HEK293 (cell line): Measurements from ENCODE around the gene GSTT2B.

Experiments used
- CTCF ChIA-PET: fragments of 350-600 bp; formaldehyde crosslinking; extraction: SDS; loops from one replicate; lab custom pipeline; 2021; ENCODE audit warnings: antibody characterized with exemption; lab: Yijun Ruan, JAX
- POLR2A ChIA-PET: fragments of 300-600 bp; formaldehyde crosslinking; extraction: SDS; loops from one replicate; lab custom pipeline; 2020; ENCODE audit warnings: antibody characterized with exemption, inconsistent platforms; lab: Yijun Ruan, JAX
- H3K27ac ChIP-seq: fragments of 200-500 bp; sonication (Bioruptor generic); 2 replicates; pipeline ENCODE4 v1.5.1; 2014; ENCODE audit warnings: low read depth, low read length, control low read depth, inconsistent platforms; ENCODE audit errors: extremely low read depth
- H3K36me3 ChIP-seq, 2 experiments: fragments of 200-500 bp in 1 of 2; sonication (Bioruptor generic) in 1 of 2; 1 replicate in 1 of 2; 2 replicates in 1 of 2; pipeline ENCODE4 v1.5.1; 2014 to 2017; ENCODE audit warnings: inconsistent platforms in 2 of 2, low read length in 2 of 2; ENCODE audit not compliant: control insufficient read depth in 2 of 2, insufficient read depth in 1 of 2
- H3K4me1 ChIP-seq: fragments of 200-500 bp; sonication (Bioruptor generic); 2 replicates; pipeline ENCODE4 v1.5.1; 2014; ENCODE audit warnings: mild to moderate bottlenecking, low read length, inconsistent platforms; ENCODE audit not compliant: control insufficient read depth, insufficient read depth
- H3K4me3 ChIP-seq: 2 replicates; pipeline ENCODE4 v1.5.1; 2011; ENCODE audit warnings: low read depth, mild to moderate bottlenecking, control low read depth, low read length, moderate library complexity
- H3K9me3 ChIP-seq: fragments of 200-500 bp; sonication (Bioruptor generic); 2 replicates; pipeline ENCODE4 v1.5.1; 2014; ENCODE audit warnings: low read depth, low read length, inconsistent platforms; ENCODE audit not compliant: control insufficient read depth, insufficient read depth
- PRDM6 ChIP-seq: fragments of 450-650 bp; formaldehyde crosslinking; IDR thresholded peaks from 2 replicates; pipeline ENCODE4 v1.5.1; 2017; ENCODE audit warnings: missing biosample characterization, missing genetic modification characterization
- REST ChIP-seq: fragments of 450-650 bp; formaldehyde crosslinking; IDR thresholded peaks from 2 replicates; pipeline ENCODE4 v1.5.1; 2016; ENCODE audit warnings: missing biosample characterization, missing genetic modification characterization
- YY2 ChIP-seq: fragments of 450-650 bp; formaldehyde crosslinking; IDR thresholded peaks from 2 replicates; pipeline ENCODE4 v1.5.1; 2016; ENCODE audit warnings: missing biosample characterization, missing genetic modification characterization
- ZBTB26 ChIP-seq: fragments of 450-650 bp; formaldehyde crosslinking; optimal IDR thresholded peaks from 2 replicates; pipeline ENCODE3; 2016; ENCODE audit warnings: missing biosample characterization, mild to moderate bottlenecking, missing genetic modification characterization
- ZNF132 ChIP-seq: fragments of 450-650 bp; formaldehyde crosslinking; IDR thresholded peaks from 2 replicates; pipeline ENCODE4 v1.5.1; 2017; ENCODE audit warnings: missing biosample characterization, missing genetic modification characterization, borderline replicate concordance
- ZNF140 ChIP-seq: fragments of 450-650 bp; formaldehyde crosslinking; IDR thresholded peaks from 2 replicates; pipeline ENCODE4 v1.5.1; 2016; ENCODE audit warnings: missing biosample characterization, missing genetic modification characterization
- ZNF211 ChIP-seq: fragments of 450-650 bp; formaldehyde crosslinking; IDR thresholded peaks from 2 replicates; pipeline ENCODE4 v1.5.1; 2016; ENCODE audit warnings: low read depth, missing biosample characterization, missing genetic modification characterization
- ZNF302 ChIP-seq: fragments of 450-650 bp; formaldehyde crosslinking; IDR thresholded peaks from 2 replicates; pipeline ENCODE4 v1.5.1; 2016; ENCODE audit warnings: missing biosample characterization, missing genetic modification characterization, low read depth
- ZNF366 ChIP-seq: fragments of 450-650 bp; formaldehyde crosslinking; conservative IDR thresholded peaks from 2 replicates; pipeline ENCODE4 v1.5.1; 2016; ENCODE audit warnings: missing biosample characterization, missing genetic modification characterization
- ZNF426 ChIP-seq: fragments of 450-650 bp; formaldehyde crosslinking; IDR thresholded peaks from 2 replicates; pipeline ENCODE4 v1.5.1; 2017; ENCODE audit warnings: missing biosample characterization, missing genetic modification characterization, mild to moderate bottlenecking, inconsistent platforms, moderate library complexity
- ZNF654 ChIP-seq: fragments of 450-650 bp; formaldehyde crosslinking; IDR thresholded peaks from 2 replicates; pipeline ENCODE4 v1.5.1; 2016; ENCODE audit warnings: low read depth, missing biosample characterization, missing genetic modification characterization
- ZNF830 ChIP-seq: fragments of 450-650 bp; IDR thresholded peaks from 2 replicates; pipeline ENCODE4 v1.5.0; 2018; ENCODE audit warnings: missing biosample characterization, missing genetic modification characterization, low read depth, mild to moderate bottlenecking, moderate library complexity
- ZSCAN4 ChIP-seq: fragments of 450-650 bp; formaldehyde crosslinking; IDR thresholded peaks from 2 replicates; pipeline ENCODE4 v1.5.1; 2017; ENCODE audit warnings: missing biosample characterization, missing genetic modification characterization
- TF ChIP-seq, protein P1 (sequence below): fragments of 450-650 bp; formaldehyde crosslinking; IDR thresholded peaks from 2 replicates; pipeline ENCODE4 v1.5.1; 2016; ENCODE audit warnings: missing biosample characterization, missing genetic modification characterization, borderline replicate concordance

Gene GSTT2B

DNA sequence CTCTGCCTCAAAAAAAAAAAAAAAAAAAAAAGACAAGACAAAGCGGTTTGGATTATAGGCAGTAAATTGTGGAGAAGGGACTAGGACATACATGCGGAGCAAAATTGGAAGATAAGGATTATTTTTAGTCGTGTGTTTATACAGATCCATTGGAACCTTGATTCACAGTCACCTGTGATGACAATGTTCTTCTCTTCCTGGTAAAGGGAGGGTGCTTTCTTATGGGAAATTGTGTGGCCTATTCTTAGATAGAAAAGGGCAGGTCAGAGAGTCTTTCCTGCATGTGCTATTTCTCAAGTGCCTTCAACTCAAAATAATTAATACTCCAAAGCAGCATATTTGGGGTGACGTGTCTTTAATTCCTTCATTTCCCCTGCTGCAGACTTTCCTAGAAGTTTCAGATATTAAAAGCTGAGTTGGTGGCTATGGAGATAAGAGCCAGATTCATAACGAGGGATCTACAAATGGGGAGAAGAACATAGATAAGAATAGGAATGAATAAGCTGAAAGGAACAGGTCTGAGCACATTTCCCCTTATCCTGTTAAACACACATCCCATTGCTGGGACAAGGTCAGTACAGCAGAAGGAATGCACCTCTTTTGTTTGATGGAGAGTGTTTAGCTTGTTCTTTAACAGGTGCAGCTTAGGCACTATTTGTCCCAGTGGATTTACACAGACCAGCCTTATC is 22.5 kb downstream of the GSTT2B start (continued):
- TF ChIP-seq, protein P1, sequence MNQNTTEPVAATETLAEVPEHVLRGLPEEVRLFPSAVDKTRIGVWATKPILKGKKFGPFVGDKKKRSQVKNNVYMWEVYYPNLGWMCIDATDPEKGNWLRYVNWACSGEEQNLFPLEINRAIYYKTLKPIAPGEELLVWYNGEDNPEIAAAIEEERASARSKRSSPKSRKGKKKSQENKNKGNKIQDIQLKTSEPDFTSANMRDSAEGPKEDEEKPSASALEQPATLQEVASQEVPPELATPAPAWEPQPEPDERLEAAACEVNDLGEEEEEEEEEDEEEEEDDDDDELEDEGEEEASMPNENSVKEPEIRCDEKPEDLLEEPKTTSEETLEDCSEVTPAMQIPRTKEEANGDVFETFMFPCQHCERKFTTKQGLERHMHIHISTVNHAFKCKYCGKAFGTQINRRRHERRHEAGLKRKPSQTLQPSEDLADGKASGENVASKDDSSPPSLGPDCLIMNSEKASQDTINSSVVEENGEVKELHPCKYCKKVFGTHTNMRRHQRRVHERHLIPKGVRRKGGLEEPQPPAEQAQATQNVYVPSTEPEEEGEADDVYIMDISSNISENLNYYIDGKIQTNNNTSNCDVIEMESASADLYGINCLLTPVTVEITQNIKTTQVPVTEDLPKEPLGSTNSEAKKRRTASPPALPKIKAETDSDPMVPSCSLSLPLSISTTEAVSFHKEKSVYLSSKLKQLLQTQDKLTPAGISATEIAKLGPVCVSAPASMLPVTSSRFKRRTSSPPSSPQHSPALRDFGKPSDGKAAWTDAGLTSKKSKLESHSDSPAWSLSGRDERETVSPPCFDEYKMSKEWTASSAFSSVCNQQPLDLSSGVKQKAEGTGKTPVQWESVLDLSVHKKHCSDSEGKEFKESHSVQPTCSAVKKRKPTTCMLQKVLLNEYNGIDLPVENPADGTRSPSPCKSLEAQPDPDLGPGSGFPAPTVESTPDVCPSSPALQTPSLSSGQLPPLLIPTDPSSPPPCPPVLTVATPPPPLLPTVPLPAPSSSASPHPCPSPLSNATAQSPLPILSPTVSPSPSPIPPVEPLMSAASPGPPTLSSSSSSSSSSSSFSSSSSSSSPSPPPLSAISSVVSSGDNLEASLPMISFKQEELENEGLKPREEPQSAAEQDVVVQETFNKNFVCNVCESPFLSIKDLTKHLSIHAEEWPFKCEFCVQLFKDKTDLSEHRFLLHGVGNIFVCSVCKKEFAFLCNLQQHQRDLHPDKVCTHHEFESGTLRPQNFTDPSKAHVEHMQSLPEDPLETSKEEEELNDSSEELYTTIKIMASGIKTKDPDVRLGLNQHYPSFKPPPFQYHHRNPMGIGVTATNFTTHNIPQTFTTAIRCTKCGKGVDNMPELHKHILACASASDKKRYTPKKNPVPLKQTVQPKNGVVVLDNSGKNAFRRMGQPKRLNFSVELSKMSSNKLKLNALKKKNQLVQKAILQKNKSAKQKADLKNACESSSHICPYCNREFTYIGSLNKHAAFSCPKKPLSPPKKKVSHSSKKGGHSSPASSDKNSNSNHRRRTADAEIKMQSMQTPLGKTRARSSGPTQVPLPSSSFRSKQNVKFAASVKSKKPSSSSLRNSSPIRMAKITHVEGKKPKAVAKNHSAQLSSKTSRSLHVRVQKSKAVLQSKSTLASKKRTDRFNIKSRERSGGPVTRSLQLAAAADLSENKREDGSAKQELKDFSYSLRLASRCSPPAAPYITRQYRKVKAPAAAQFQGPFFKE, result no peak
- TF ChIP-seq, all 188 proteins: peak for 0

DNA sequence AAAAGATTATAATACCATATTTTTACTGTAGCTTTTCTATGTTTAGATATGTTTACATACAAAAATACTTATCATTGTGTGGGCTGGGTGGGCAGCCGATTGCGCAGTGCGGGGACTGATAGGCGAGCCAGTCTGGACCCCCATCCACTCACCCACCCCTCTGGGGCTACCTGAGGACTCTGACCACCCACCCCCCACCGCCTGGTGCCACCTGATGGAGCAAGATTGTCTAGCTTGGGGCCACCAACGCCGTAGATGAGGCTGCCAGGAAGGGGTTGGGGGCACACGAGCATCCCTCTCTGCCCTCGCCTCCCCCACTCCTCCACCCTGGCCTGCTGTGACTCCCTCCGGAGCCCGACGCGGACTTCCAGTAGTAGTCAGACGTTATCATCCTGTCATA is 34.4 kb downstream of the GSTT2B start:
- Histone ChIP-seq H3K9me3 (no peaks in the 10 kb centered on the region), H3K27ac (no peak overlapping the region), H3K36me3 (no peaks in the 10 kb centered on the region), H3K4me3 (no peak overlapping the region), H3K4me1 (no peaks in the 10 kb centered on the region)
- ChIA-PET CTCF (interaction anchor here (0.7 kb wide), 1 partner anchor 34 kb away, joined by 4 read pairs; no protein-coding TSS in a partner anchor), POLR2A (interaction anchor here (0.8 kb wide), 1 partner anchor 13 kb away, joined by 3 read pairs; no protein-coding TSS in a partner anchor)
- no peak for TF ChIP-seq ZNF654 (tag by site-specific recombination)
- TF ChIP-seq ZNF426 (tag by site-specific recombination), result no peak
- no peak for TF ChIP-seq REST (tag by site-specific recombination)
- TF ChIP-seq ZNF132, result no peak
- no peak for TF ChIP-seq PRDM6 (tag by site-specific recombination)
- TF ChIP-seq ZNF366 (tag by site-specific recombination), result no peak
- TF ChIP-seq YY2 (tag by site-specific recombination), result no peak
- no peak for TF ChIP-seq ZNF211 (tag by site-specific recombination)
- no peak for TF ChIP-seq ZNF830
- TF ChIP-seq ZSCAN4 (tag by site-specific recombination), result no peak
- no peak for TF ChIP-seq ZBTB26 (tag by site-specific recombination)
- no peak for TF ChIP-seq ZNF140
- no peak for TF ChIP-seq ZNF302 (tag by site-specific recombination)
